DND-41 (cell line): ENCODE data around the gene NANOS2.

Source experiments
- CTCF ChIP-seq: IDR thresholded peaks from 2 replicates; pipeline ENCODE4 v1.5.1; 2012; ENCODE audit warnings: borderline replicate concordance, low read length, moderate library complexity, mild to moderate bottlenecking; ENCODE audit not compliant: poor library complexity, severe bottlenecking; ENCODE audit errors: extremely low read depth
- EZH2 ChIP-seq: IDR thresholded peaks from 3 replicates; pipeline ENCODE4 v1.6.1; 2012; ENCODE audit warnings: borderline replicate concordance, low read depth, mild to moderate bottlenecking, moderate library complexity, low read length, inconsistent platforms; ENCODE audit not compliant: severe bottlenecking

GRCh38 chr19:45890877-45891276 lies 23.7 kb downstream of the NANOS2 start:
- TF ChIP-seq CTCF (no peak), EZH2 (no peak)
